GM19035 (cell line): ENCODE data around the gene SMPDL3B.
"Not testable (repeated sequence)": the region's sequence is repeated elsewhere in the genome, so short reads cannot be mapped to it uniquely, and the experiment has no call there.

Experiments used
- ATAC-seq: cut with Tn5 transposase; IDR thresholded peaks from one replicate; pipeline ENCODE4 v1.9.1; 2021; ENCODE audit not compliant: unreplicated experiment

The SMPDL3B gene

DNA sequence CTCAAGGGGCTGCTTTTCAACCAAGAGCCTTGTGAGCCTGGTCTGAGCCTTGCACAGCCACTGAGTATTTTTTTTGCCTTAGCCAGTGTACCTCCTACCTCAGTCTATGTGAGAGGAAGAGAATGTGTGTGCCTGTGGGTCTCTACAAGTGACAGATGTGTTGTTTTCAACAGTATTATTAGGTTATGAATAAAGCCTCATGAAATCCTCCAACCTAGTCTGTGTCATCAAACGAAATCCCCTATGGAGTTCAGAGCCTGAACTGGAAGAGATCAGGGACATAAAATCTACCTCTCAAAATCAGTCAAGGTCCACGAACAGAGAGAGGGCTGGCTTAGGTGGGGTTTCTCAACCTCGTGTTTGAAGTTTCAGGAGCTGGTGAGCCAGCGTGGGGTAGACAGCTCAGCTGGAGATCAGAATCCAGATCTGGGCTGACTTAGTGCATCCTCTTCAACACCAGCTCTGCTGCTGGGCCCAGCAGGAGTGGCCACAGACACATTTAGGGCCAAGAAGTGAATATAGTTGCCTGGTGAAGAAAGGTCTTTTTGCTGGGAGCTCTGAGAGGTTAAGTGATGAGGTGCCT lies 33.2 kb downstream of the SMPDL3B start:
- no peak for ATAC-seq

- ATAC-seq: no peak
These were observed 33.9 kb downstream of the SMPDL3B start for GRCh38 chr1:27968692-27969091.

- ATAC-seq: no peak
These were observed 35.6 kb downstream of the SMPDL3B start for GRCh38 chr1:27970401-27970800.

- ATAC-seq: no peak
These were observed 36.9 kb downstream of the SMPDL3B start for GRCh38 chr1:27971674-27972073.

GRCh38 chr1:27972141-27972540 lies 37.3 kb downstream of the SMPDL3B start:
- no peak for ATAC-seq

DNA sequence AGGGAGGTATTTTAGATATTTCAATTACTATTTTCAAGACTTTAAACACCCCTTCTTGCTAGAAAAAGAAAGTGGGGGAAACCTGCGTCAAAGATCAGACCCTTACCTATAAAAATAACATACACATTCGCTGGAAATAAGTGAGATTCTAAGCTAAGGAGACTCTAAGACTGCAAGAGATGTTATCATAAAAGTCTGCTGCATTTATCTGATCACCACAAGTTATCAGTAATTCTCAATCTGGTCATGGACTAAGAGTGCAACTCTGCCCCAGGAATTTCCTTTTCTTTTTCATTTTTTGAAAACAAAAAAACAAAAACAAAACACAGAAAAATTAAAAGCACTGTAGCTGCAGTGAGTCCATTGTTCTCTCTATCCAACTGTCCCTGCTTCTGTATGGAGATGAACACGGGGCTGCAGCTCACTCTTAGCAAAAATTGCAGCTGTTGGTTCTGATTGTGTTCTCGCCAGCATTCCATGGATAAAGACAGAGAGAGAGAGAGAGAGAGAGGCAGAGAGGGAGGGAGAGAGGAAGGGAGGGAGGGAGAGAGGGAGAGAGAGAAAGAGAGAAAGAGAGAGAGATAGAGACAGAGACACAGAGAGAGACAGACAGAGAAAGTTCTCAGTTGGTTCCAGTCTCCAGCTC lies 39.1 kb downstream of the SMPDL3B start:
- no peak for ATAC-seq

DNA sequence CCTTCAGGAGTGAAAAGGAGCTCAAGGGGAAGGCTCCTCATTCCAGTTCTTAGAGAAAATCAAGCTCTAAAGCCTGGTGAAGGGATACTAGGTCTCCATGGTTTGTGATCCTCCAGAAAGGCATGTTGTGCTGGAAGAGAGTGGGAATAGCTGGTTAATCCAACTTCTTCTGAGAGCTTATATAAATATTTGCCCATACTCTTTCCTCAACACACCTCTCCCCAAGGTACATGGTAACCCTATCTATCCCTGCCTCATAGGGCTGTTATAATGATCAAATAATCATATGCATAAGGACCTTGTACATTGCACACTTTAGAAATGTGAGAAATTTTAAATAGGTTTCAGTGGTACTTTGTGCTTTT lies 39.6 kb downstream of the SMPDL3B start:
- no peak for ATAC-seq

DNA sequence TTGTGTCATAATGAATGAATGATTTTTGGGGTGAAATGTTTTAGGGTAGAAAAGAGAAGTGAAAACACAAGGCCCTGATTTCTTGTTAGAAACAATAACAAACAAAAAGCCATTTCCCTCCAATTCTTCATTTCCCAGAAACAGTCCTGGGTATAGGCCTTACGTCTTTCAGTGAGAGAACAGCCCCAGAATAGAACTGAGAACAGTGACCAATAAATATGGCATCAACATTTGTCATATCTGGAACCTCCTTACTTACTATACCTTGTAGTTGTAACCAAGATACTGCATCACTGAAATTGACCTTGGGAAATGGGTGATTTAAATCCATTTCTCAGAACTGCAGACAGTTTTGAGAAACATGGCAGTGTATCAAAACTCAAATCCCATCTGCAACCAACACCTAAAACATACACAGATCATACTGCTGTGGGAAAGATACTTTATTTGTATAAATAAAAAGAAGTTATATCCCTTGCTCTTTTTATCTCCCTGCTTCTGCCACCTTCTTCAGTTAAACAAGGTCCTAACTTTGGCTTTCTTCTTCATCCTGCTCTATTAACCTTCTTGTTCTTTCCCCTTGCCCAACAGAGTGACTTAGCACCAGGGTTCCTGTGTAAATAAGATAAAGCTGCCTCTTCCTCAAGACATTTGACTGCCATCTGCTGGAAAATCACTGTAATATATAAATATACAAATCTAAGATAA lies 44.5 kb downstream of the SMPDL3B start:
- no peak for ATAC-seq

- no peak for ATAC-seq
These were observed 45.0 kb downstream of the SMPDL3B start for GRCh38 chr1:27979859-27980201.

DNA sequence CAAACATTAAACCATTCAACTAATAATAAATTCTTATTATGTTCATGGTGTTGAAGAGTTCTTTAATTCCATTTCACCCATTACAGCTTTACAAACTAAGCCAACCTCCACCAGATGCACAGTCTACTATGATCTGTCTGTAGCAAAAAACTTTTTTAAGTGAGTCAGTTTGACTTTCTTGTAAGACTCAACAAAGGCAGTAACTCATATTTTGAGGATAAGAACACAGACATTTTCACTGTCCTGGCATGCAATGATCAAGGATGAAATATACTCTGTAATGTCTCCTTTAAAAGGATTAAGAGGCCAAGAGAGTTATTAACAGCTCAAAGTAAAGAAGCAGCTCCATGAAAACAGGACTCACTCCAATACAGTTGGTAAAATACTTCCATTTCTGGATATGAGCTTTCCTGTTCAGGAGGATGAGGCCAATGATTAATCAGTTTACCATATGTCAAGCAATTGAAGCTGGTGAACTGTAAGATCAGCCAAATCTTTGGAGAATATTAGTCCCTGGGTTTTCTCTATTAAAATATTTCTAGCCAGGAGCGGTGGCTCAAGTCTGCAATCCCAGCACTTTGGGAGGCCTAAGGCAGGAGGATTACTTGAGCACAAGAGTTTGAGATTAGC lies 45.5 kb downstream of the SMPDL3B start:
- no peak for ATAC-seq

DNA sequence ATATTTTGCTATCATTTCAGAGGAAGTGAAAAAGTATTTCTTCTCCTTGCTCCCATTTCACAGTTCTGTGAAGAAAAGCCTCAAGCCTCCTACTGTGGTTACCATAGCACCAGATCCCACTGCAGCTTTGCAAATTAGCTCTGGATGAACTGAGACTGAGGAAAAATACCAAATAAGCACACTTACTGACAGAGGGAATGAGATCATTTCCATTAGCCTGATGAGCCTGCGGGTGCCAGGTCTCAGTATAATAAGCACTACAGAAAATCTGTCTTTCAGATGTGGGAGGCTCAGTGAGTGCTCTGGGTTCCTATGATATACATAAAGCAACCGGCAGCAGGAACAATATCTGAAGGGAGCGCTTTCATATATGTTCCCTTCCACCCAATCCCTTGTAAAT lies 46.3 kb downstream of the SMPDL3B start:
- ATAC-seq: no peak

DNA sequence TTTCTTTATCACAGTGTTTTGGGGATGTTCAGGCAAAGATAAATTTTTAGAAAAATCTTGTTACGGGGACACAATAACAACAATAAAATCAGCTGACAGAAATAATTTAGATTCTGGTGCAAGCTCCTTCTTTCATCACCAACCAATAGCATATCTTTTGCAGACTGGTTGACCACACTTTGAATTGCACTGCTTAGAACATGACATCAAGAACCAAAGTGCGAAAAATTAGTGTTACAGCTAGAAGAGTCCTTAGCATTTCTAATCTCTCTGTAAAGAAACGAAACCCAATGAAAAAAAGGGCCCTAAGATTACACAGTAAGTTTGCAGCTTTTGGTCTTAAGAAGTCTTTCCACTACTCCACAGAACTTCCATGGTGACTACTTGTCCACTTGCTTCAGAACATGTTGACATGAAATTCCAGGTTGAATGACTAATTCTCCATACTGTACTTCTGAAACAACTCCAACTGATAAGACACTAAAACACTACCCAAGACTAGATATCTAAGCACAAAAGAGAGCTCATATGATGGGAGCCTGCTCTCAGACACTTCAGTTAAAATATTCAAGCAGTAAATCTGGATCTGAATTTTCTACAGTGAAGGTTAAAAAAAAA lies 56.2 kb downstream of the SMPDL3B start:
- ATAC-seq: no peak

DNA sequence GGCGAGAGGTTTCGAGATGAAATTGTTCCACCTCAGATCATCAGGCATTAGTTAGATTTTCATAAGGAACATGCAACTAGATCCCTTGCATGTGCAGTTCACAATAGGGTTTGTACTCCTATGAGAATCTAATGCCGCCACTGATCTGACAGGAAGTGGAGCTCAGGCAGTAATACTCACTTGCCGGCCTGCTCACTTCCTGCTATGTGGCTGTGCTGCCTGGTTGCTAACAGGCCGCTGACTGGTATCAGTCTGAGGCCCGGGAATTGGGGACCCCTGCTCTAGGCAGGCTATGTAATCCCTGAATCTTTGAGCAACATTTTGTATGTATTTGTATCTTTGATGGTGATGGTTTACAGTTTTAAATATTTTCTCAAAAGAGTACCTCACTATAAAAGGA lies 57.5 kb downstream of the SMPDL3B start:
- no peak for ATAC-seq

DNA sequence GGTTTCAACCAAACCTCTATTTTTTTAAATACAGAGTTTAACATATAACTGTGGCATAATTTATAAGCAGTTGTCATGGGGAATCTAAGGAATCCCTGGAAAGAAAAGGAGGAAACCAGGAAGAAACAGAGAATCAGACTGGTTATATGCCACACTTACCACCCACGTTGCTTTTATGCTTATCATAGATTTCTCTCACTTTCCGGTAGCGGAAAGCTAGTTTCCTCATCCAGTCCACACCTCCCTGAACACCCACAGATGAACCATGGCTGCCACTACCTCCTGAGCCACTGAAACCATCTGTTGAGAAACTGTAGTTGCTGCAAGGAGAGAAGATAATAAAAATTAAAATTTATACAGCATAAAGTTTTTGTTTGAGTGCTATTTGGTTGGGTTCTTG lies 58.4 kb downstream of the SMPDL3B start:
- no peak for ATAC-seq

- ATAC-seq: no peak
These were observed 59.3 kb downstream of the SMPDL3B start for GRCh38 chr1:27994060-27994459.

DNA sequence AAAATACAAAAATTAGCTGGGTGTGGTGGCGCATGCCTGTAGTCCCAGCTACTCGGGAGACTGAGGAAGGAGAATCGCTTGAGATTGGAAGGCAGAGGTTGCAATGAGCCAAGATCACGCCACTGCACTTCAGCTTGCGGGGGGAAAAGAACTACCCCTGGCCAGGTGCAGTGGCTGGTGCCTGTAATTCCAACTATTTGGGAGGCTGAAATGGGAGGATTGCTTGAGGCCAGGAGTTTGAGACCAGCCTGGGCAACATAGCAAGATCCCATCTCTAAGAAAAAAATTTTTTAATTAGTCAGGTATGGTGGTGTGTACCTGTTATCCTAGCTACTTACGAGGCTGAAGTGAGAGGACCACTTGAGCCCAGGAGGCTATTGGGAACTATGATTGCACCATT lies 59.7 kb downstream of the SMPDL3B start:
- ATAC-seq: not testable (repeated sequence)

GRCh38 chr1:27999055-27999454 lies 64.3 kb downstream of the SMPDL3B start:
- ATAC-seq: no peak

DNA sequence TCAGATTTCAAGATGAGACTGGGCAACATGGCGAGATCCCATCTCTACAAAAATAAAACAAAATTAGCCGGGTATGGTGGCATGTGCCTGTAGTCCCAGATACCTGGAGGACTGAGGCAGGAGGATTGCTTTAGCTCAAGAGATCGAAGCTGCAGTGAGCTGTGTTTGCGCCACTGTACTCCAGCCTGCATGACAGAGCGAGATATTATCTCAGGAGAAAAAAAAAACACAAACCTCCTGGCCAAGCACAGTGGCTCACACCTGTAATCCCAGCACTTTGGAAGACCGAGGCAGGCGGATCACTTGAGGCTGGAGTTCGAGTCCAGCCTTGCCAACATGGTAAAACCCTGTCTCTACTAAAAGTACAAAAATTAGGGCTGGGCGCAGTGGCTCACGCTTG lies 67.8 kb downstream of the SMPDL3B start:
- ATAC-seq: no peak

- ATAC-seq: not testable (repeated sequence)
These were observed 68.3 kb downstream of the SMPDL3B start for GRCh38 chr1:28003117-28003516.
